OCI-LY3 (cell line): ENCODE results near the gene LEMD3.
A peak's percentile ranks its signal among the peaks of the same experiment; 100 is the strongest.
"Not testable (repeated sequence)": the region's sequence is repeated elsewhere in the genome, so short reads cannot be mapped to it uniquely, and the experiment has no call there.

Source experiments
- H2AFZ ChIP-seq: fragments of 200-600, 300-600 bp; shearing (Covaris generic); 2 replicates; pipeline ENCODE4 v1.6.0; 2014; ENCODE audit warnings: antibody characterized with exemption, low read depth, low read length
- H3K27ac ChIP-seq: fragments of 200-600, 300-600 bp; sonication (generic); 2 replicates; pipeline ENCODE4 v1.5.1; 2014; ENCODE audit warnings: mild to moderate bottlenecking, low read length, moderate library complexity, mixed read lengths
- H3K27me3 ChIP-seq: fragments of 200-600, 300-600 bp; sonication (generic); 2 replicates; pipeline ENCODE4 v1.6.1; 2014; ENCODE audit warnings: low read depth, low read length, mixed read lengths
- H3K36me3 ChIP-seq: fragments of 200-600, 300-600 bp; sonication (generic); replicated peaks from 2 replicates; pipeline ENCODE3; 2014; ENCODE audit warnings: low read depth, low read length, mixed read lengths
- H3K4me1 ChIP-seq: fragments of 300-600, 200-600 bp; sonication (generic); 2 replicates; pipeline ENCODE4 v1.6.1; 2014; ENCODE audit warnings: low read length, mixed read lengths
- H3K4me2 ChIP-seq: fragments of 200-600, 300-600 bp; sonication (generic); 2 replicates; pipeline ENCODE4 v1.6.1; 2014; ENCODE audit warnings: low read length, mixed read lengths
- H3K4me3 ChIP-seq: fragments of 300-600, 200-600 bp; sonication (generic); 2 replicates; pipeline ENCODE4 v1.5.1; 2014; ENCODE audit warnings: antibody characterized with exemption, mild to moderate bottlenecking, low read length, moderate library complexity
- H3K79me2 ChIP-seq: fragments of 300-600, 200-600 bp; shearing (Covaris generic); 2 replicates; pipeline ENCODE4 v1.6.1; 2014; ENCODE audit warnings: mild to moderate bottlenecking, low read length, mixed read lengths
- H3K9ac ChIP-seq: fragments of 300-600, 200-600 bp; shearing (Covaris generic); 2 replicates; pipeline ENCODE4 v1.6.0; 2014; ENCODE audit warnings: mild to moderate bottlenecking, low read length, moderate library complexity
- H3K9me3 ChIP-seq: fragments of 200-600, 300-600 bp; shearing (Covaris generic); 2 replicates; pipeline ENCODE4 v1.6.1; 2014; ENCODE audit warnings: low read length, mixed read lengths; ENCODE audit not compliant: insufficient read depth
- H4K20me1 ChIP-seq: fragments of 200-600, 300-600 bp; sonication (generic); 2 replicates; pipeline ENCODE4 v1.6.1; 2016; ENCODE audit warnings: low read length, mixed read lengths; ENCODE audit not compliant: insufficient read depth
- EZH2phosphoT487 ChIP-seq: fragments of 200-600 bp; shearing (Covaris generic); IDR thresholded peaks from 2 replicates; pipeline ENCODE4 v1.6.1; 2018; ENCODE audit warnings: antibody characterized with exemption, mixed run types, low read depth
- TF ChIP-seq, protein P1 (sequence below): fragments of 200-600, 300-600 bp; sonication (generic); IDR thresholded peaks from 2 replicates; pipeline ENCODE4 v1.5.1; 2014; ENCODE audit warnings: antibody characterized with exemption, low read length, low read depth

The LEMD3 gene

GRCh38 chr12:65282840-65283239, 113.5 kb downstream of the LEMD3 start:
- no peaks in the 10 kb centered on the region for H4K20me1 ChIP-seq
- no peak for TF ChIP-seq EZH2phosphoT487
- TF ChIP-seq, protein P1, sequence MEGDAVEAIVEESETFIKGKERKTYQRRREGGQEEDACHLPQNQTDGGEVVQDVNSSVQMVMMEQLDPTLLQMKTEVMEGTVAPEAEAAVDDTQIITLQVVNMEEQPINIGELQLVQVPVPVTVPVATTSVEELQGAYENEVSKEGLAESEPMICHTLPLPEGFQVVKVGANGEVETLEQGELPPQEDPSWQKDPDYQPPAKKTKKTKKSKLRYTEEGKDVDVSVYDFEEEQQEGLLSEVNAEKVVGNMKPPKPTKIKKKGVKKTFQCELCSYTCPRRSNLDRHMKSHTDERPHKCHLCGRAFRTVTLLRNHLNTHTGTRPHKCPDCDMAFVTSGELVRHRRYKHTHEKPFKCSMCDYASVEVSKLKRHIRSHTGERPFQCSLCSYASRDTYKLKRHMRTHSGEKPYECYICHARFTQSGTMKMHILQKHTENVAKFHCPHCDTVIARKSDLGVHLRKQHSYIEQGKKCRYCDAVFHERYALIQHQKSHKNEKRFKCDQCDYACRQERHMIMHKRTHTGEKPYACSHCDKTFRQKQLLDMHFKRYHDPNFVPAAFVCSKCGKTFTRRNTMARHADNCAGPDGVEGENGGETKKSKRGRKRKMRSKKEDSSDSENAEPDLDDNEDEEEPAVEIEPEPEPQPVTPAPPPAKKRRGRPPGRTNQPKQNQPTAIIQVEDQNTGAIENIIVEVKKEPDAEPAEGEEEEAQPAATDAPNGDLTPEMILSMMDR: peak; percentile 39
- no peak overlapping the region for H3K4me2 ChIP-seq
- H3K27me3 ChIP-seq: no peaks in the 10 kb centered on the region
- no peaks in the 10 kb centered on the region for H3K9me3 ChIP-seq
- H3K4me3 ChIP-seq: no peak overlapping the region
- no peaks in the 10 kb centered on the region for H3K36me3 ChIP-seq
- no peaks in the 10 kb centered on the region for H3K79me2 ChIP-seq
- H2AFZ ChIP-seq: no peak overlapping the region
- no peak overlapping the region for H3K27ac ChIP-seq
- H3K4me1 ChIP-seq: no peaks in the 10 kb centered on the region; the same call in 1 of the 2 replicates
- H3K9ac ChIP-seq: no peak overlapping the region

GRCh38 chr12:65285532-65285931, 116.1 kb downstream of the LEMD3 start:
- H3K27me3 ChIP-seq, H2AFZ ChIP-seq, H4K20me1 ChIP-seq, H3K9ac ChIP-seq, H3K79me2 ChIP-seq, H3K4me3 ChIP-seq, H3K9me3 ChIP-seq, H3K4me1 ChIP-seq, H3K4me2 ChIP-seq, H3K27ac ChIP-seq, H3K36me3 ChIP-seq: not testable (repeated sequence)

GRCh38 chr12:65287426-65287825, 118.0 kb downstream of the LEMD3 start:
- no peaks in the 10 kb centered on the region for H3K36me3 ChIP-seq
- H3K9ac ChIP-seq: no peak overlapping the region
- H3K4me2 ChIP-seq: no peak overlapping the region
- H3K79me2 ChIP-seq: no peaks in the 10 kb centered on the region
- no peaks in the 10 kb centered on the region for H3K4me1 ChIP-seq
- no peak overlapping the region for H2AFZ ChIP-seq
- no peaks in the 10 kb centered on the region for H3K9me3 ChIP-seq
- no peaks in the 10 kb centered on the region for H3K27me3 ChIP-seq
- H4K20me1 ChIP-seq: no peaks in the 10 kb centered on the region
- no peak overlapping the region for H3K4me3 ChIP-seq
- TF ChIP-seq, protein P1: no peak
- TF ChIP-seq EZH2phosphoT487: no peak
- H3K27ac ChIP-seq: no peak overlapping the region

GRCh38 chr12:65292241-65292640, 122.9 kb downstream of the LEMD3 start:
- Histone ChIP-seq H3K4me3 (no peak overlapping the region), H3K79me2 (no peaks in the 10 kb centered on the region), H4K20me1 (no peaks in the 10 kb centered on the region), H3K27me3 (no peaks in the 10 kb centered on the region), H3K36me3 (no peaks in the 10 kb centered on the region), H3K9ac (no peak overlapping the region), H3K4me2 (no peak overlapping the region), H3K9me3 (no peaks in the 10 kb centered on the region), H3K4me1 (peaks cover 22% of the 10 kb centered on the region), H2AFZ (no peak overlapping the region), H3K27ac (no peak overlapping the region)
- no peak for TF ChIP-seq EZH2phosphoT487
- TF ChIP-seq, protein P1: no peak

DNA sequence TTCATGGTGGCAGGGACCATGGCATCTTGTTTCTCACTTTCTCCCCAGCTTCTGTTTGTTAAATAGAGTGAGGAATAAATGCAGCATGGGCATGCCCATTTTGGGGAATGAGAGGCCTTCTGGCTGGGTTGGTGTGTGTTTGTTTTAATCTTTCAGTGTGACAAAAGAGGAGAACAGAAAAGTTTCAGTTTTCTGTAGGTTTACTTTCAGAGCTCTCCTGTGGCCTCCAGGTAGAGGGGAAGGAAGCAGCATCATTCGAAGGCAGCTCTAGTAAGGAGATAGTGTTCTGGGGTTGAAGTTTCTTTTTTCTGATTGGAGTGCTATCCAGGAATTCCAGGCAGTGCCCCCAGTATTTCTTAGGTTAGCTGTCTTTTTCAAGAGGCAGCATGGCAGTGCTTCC, 124.4 kb downstream of the LEMD3 start:
- Histone ChIP-seq H3K4me2 (no peak overlapping the region), H3K79me2 (no peaks in the 10 kb centered on the region), H3K27ac (no peak overlapping the region), H2AFZ (no peak overlapping the region), H3K9me3 (no peaks in the 10 kb centered on the region), H3K9ac (no peak overlapping the region), H4K20me1 (no peaks in the 10 kb centered on the region), H3K36me3 (no peaks in the 10 kb centered on the region), H3K4me1 (peaks cover 22% of the 10 kb centered on the region), H3K4me3 (no peak overlapping the region), H3K27me3 (no peaks in the 10 kb centered on the region)
- TF ChIP-seq, protein P1: no peak
- TF ChIP-seq EZH2phosphoT487: no peak
